Epidermal melanocyte (primary cell): ENCODE results near the gene GFPT1.
A peak's percentile ranks its signal among the peaks of the same experiment; 100 is the strongest.
"Not testable (repeated sequence)": the region's sequence is repeated elsewhere in the genome, so short reads cannot be mapped to it uniquely, and the experiment has no call there.

ENCODE experiments used
- DNase-seq: peaks from one replicate; pipeline ENCODE4 v3.0.0; 2011; ENCODE audit warnings: low spot score; ENCODE audit not compliant: insufficient read length

The GFPT1 gene

GRCh38 chr2:69386789-69387734 lies at the start of gene GFPT1:
TSS of gene GFPT1 (minus strand) at chr2:69387227. CDS start at chr2:69387071, 156 bp downstream.
- DNase-seq: peak; percentile 68

- DNase-seq: no peak
Measured at GRCh38 chr2:69436596-69436937, 49.5 kb upstream of the GFPT1 start.

GRCh38 chr2:69434753-69435152 lies 47.7 kb upstream of the GFPT1 start:
- no peak for DNase-seq

- no peak for DNase-seq
Measured at GRCh38 chr2:69429491-69430183, 42.6 kb upstream of the GFPT1 start.

- DNase-seq: no peak
Measured at GRCh38 chr2:69428981-69429380, 42.0 kb upstream of the GFPT1 start.

GRCh38 chr2:69424419-69424818 lies 37.4 kb upstream of the GFPT1 start:
- DNase-seq: no peak

GRCh38 chr2:69422198-69422597 lies 35.2 kb upstream of the GFPT1 start:
- DNase-seq: no peak

- DNase-seq: not testable (repeated sequence)
Measured at GRCh38 chr2:69419111-69419510, 32.1 kb upstream of the GFPT1 start.

- no peak for DNase-seq
Measured at GRCh38 chr2:69416147-69416546, 29.1 kb upstream of the GFPT1 start.

GRCh38 chr2:69411120-69411519 lies 24.1 kb upstream of the GFPT1 start:
- DNase-seq: no peak

- no peak for DNase-seq
Measured at GRCh38 chr2:69405306-69405705, 18.3 kb upstream of the GFPT1 start.

GRCh38 chr2:69400121-69400520 lies 13.1 kb upstream of the GFPT1 start:
- no peak for DNase-seq

GRCh38 chr2:69397234-69397633 lies 10.2 kb upstream of the GFPT1 start:
- no peak for DNase-seq

- no peak for DNase-seq
Measured at GRCh38 chr2:69395866-69396265, 8.8 kb upstream of the GFPT1 start.

GRCh38 chr2:69393963-69394362 lies 6.9 kb upstream of the GFPT1 start:
- no peak for DNase-seq

GRCh38 chr2:69390471-69390870 lies 3.4 kb upstream of the GFPT1 start:
- DNase-seq: no peak

- DNase-seq: no peak
Measured at GRCh38 chr2:69390001-69390400, 3.0 kb upstream of the GFPT1 start.

GRCh38 chr2:69389271-69389670 lies 2.2 kb upstream of the GFPT1 start:
- DNase-seq: peak; percentile 67

- DNase-seq: no peak
Measured at GRCh38 chr2:69387770-69388481, 899 bp upstream of the GFPT1 start.

- no peak for DNase-seq
Measured at GRCh38 chr2:69386360-69386759, 667 bp downstream of the GFPT1 start.

- no peak for DNase-seq
Measured at GRCh38 chr2:69385443-69386151, 1.4 kb downstream of the GFPT1 start.
